AG10803 (cell line): Measurements from ENCODE around the gene TXNL4A.

ENCODE experiments used
- DNase-seq: peaks from one replicate; pipeline ENCODE4 v3.0.0; 2010; ENCODE audit warnings: low read depth
- H3K4me3 ChIP-seq: 2 replicates; pipeline ENCODE4 v1.5.1; 2011; ENCODE audit warnings: mild to moderate bottlenecking, low read length, control low read depth
- CTCF ChIP-seq: conservative IDR thresholded peaks from 2 replicates; pipeline ENCODE4 v1.5.1; 2011; ENCODE audit warnings: mild to moderate bottlenecking, low read length, control low read depth, inconsistent platforms

The TXNL4A gene

DNA sequence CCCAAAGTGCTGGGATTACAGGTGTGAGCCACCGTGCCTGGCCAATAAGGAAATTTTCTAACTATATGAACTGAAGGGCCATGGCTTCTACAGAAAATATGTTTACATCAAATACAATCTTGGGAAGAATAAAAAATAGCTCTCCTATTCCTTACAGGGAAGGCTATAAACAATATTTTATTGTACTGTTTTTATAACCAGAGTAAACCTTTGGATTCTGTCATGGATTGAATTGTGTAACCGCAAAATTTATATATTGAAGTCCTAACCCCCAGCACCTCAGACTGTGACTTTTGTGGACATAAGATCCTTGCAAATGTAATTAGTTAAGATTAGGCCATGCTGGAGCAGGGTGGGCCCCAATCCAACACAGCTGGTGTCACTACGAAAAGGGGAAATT lies 15.6 kb downstream of the TXNL4A start:
- no peak for TF ChIP-seq CTCF
- H3K4me3 ChIP-seq, result no peak overlapping the region

GRCh38 chr18:79971986-79972385 lies 16.4 kb downstream of the TXNL4A start:
- TF ChIP-seq CTCF, result no peak
- DNase-seq, result no peak
- H3K4me3 ChIP-seq, result no peak overlapping the region

More for the DNA sequence above, 15.6 kb downstream of the TXNL4A start:
- no peak for DNase-seq

- H3K4me3 ChIP-seq, result no peak overlapping the region
- DNase-seq, result no peak
- TF ChIP-seq CTCF, result no peak
These were observed 17.0 kb downstream of the TXNL4A start for GRCh38 chr18:79971211-79971952.

DNA sequence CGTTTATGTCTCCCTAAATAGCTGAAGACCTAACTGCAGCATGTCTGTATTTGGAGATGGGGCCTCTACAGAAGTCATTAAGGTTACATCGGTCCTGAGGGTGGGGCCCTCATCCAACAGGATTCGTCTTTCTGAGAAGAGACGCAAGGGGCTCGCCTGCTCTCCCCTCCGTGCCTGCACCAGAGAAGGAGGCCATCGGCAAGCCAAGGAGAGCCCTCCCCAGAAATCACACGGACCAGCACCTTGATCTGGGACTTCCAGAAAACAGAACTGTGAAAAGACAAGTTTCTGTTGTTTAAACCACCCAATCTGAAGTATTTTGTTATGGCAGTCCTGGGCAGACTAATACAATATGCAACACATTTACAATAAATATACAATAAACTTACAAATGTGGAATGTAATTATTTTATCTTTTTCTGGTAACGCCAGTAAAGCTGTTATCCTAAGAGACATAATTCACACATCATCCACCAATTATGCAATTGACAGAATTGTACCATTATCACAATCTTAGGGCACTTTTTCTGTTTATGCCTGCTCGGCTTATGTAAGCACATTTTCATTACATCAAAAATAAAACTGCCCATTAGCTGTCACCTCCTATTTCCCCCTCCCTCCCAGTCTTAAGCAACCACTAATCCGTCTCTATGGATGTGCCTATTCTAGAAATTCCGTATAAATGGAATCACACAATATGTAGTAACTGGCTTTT lies 17.8 kb downstream of the TXNL4A start:
- no peak for DNase-seq
- TF ChIP-seq CTCF, result no peak
- H3K4me3 ChIP-seq, result no peak overlapping the region

DNA sequence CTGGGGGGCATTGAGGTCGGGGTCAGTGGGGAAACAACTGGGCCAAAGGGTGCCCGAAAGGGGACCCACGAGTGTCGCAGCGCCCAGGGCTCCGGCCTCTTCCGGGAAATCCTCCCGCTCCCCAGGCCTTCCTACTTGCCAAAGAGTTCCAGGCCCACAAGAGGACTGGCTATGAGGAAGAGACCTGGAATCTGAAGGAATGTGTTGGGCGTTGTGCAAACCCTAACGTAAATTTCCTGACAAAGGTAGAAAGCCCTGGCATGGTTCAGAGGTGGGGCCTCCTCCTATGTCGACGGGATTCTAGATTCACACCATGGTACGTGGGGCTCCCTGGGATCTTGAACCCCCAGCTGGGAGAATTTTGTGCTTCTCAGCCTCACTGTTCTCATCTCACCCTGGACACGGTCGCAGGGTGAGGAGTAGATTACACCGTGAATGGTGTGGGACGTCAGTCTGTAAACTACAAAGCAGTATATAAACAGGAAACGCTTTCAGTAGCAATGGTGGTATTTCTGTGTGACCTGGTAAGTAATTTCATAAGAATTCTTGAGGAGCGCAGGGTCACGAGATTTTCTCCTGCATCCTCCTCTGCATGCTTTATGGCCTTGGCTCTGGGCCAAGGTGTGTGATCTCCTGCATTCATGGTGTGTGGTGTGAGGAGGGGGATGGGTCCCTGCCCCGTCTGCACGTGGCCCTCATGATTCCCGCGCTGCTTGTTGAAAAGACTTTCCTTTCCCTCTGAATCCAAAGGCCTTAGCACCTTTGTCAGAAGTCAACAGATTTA lies 23.1 kb downstream of the TXNL4A start:
- H3K4me3 ChIP-seq, result peak overlapping the region; percentile 74
- no peak for TF ChIP-seq CTCF
- peak; percentile 74 for DNase-seq

DNA sequence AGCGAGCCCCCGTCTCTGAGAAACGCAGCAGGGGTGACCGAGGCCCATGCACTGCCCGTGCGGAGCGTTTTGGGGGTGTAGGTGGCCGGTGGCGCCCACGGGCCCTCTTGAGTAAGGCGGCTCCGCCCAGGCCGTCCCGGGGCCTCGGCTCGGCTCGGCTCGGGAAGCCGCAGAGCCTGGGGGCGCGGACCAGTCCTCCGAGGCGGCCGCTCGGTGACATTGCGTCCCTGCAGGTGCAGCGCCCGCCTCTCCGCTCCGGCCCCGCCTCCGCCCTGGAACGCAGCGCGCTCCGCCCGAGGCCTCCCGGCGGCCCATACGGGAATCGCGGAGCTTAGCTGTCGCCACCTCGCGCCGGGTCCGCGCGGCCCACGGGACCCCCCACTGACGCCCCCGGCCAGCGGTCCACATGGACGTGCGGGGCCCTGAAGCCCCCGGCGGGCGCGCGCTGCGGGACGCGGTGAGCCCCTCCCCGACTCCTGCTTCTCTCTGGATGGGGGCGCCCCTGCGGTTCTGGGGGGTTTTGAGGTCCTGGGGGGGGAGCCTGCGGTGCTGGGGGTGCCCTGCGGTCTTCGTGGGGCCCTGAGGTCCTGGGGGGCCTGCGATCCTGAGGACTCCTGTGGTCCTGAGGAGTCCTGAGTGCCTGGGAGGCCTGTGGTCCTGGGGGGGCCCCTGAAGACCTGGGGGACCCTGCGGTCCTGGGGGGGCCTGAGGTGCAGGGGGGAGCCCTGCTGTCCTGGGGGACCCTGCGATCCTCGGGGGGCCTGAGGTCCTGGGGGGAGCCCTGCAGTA lies 23.8 kb downstream of the TXNL4A start, which contains the start of gene HSBP1L1:
Gene HSBP1L1 (plus strand): TSS at position 314 of the 789 bp plus-strand sequence. CDS start 93 bp downstream, at position 407.
- peak; percentile 29; the same call in 1 of the 2 replicates for TF ChIP-seq CTCF
- H3K4me3 ChIP-seq, result peak within 1 kb of the TSS; percentile 74
- peak; percentile 42 for DNase-seq
